Activated CD8-positive, alpha-beta memory T cell treated with anti-CD3 and anti-CD28 coated beads, Interleukin-2, amount 50 U/mL, for 4 hours (primary cell): ENCODE results near the gene DHDH.

Experiments used
- DNase-seq: peaks from one replicate; pipeline ENCODE4 v3.0.0-alpha.2; 2020

The DHDH gene

DNA sequence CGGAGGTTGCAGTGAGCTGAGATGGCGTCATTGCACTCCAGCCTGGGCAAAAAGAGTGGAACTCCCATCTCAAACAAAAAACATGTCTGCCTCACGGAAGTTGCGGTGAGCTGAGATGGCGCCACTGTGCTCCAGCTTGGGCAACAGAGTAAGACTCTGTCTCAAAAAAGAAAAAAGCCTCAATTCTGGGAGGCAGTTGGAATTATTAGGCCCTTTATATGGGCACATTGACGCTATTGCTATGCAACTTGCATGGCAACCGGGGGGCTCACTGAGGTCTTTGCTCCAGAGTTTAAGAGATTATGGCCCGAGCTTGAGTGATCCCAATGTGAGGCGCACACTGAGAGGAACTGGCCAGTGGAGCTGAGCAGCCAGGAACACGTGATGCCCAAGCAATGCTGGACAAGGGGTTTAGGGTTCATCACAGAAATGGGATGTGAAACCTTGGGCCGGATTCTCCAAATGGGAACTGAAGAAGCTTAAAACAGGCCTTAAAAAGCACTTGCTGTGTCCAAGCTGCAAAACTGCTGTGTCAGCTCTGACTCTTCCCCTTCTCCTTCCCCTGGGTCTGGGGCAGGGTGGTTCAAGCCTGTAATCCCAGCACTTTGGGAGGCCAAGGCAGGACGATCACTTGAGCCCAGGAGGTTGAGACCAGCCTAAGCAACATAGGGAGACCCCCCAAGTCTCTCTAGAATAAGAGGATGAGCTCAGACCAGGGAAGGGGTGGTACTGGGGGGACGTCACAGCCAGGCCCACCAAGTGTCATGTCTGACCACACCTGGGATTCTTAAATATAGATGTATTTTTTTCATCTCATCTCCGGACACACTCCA is 34.1 kb downstream of the DHDH start:
- DNase-seq: no peak

DNA sequence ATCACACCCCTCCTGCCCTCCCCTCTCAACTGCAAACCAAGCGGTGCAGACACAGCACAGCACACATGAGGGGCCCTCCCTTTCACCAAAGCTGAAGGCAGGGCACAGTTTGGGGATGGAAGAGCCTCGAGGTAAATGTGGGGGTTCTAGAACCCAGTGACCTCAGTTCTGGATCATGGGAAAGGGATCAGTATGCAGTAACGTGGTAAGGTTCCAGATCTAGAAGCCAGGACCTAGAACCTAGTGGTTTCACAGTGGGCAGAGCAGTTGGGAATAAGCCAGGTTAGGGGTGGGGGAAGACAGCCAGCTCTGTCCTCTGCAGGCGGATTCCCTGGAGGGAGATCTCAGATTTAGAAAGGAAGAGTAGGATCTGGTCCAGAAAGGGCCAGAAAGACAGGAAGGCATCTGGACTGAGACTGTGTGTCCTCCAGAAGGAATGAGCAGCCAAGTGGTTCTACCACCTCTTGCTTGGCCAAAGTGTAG is 34.7 kb downstream of the DHDH start:
- no peak for DNase-seq

DNA sequence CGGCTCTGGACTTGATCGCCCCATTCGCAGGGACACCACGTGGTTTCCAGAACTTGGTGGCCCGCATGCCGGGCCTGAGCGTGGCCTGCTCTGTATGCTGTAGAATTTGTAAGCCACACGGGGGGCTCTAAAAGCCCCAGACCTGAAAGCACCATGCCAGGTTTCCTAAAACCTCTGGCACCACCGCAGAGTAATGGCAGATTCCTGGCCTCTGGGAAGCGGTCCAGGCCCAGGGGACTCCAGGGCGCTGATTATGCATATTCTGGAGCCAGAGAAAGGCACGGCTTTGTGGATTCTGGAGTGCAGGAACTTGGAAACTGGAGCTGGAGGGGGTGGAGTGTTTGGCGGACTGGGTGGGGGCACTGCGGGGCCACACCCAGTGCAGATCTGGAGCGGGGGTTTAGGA is 35.3 kb downstream of the DHDH start:
- DNase-seq: no peak

DNA sequence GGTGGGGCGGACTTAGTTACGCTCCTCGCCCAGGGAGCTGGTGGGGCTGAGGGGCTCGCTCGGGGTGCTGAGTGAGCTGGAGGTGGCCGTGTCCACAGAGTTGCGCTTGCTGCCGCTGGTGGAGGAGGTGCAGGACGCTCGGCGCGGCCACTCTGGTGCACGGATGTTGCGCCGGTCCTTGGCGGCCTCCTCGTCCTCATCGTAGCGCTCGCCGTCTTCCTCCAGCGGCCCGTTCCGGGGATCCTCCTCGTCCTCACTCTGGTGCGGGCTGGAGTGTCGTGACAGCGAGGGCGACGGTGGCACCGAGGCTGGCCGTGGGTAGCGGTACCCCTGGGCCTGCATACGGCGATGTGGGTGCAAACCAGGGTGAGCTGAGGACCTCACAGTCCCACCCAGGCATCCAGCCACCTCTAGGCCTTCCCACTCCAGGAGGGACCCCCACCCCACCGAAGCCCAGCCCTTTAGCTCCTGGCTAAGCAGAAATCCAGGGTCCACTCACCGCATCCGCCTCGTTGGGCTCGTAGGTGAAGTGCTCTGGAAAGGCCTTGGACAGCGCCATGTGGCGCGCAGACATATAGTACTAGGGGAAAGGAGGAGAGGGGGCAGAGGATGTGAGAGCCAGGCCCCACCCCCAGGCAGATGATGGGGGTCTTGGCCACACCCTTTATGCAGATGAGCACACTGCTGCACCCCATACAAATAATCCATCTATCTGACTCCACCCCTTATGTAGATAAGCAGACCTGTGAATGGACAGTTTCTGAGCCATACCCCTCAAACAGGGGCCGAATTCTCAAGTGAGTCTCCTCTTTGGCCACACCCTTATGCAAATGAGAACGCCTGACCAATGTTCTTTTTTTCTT is 36.0 kb downstream of the DHDH start:
- DNase-seq: no peak

DNA sequence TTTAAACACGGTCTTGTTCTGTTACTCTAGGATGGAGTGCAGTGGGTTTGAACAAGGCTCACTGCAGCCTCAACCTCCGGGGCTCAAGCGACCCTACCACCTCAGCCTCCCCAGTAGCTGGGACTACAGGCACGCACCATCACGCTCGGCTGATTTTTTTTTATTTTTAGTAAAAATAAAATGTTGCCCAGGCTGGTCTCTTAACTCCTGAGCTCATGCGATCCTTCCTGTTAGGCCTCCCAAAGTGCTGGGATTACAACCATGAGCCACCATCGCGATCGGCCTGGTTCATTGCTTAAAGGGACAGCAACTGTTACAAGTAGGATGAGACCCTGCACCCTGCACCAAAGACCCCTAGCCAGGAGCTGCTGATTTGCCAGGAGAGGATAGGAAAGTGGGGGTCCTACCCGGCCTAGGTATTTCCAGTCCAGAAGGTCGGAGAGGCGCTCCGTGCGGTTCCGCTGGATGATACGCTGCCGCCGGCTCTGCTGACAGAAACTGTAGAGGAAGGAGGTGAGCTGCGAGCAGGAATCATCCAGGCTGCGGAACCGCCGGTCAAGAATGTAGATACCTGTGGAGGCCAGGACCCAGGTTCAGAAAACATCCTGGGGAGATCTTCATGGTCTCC is 36.8 kb downstream of the DHDH start:
- DNase-seq: no peak

DNA sequence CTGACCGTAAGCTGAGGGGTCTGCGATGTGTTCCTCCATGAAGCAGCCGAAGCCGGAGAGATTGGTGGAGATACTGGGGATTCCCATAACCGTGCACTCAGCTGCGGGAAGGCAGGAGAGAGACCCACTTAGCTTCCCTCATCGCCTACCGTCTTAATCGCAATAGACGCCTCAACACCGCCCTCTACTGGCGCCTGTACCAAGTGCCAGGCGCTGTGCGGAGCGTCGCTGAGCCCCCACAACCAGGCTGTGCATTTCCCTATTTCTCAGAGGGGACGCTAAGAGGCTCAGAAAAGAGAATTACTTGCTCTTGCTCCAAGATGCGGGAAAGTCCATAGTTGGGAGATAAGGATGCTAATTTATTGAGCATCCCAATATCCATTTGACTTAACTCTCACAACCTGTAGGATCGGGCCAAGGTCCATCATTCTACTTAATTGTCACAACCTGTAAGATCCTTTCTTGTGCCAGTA is 37.5 kb downstream of the DHDH start:
- DNase-seq: peak; percentile 88

DNA sequence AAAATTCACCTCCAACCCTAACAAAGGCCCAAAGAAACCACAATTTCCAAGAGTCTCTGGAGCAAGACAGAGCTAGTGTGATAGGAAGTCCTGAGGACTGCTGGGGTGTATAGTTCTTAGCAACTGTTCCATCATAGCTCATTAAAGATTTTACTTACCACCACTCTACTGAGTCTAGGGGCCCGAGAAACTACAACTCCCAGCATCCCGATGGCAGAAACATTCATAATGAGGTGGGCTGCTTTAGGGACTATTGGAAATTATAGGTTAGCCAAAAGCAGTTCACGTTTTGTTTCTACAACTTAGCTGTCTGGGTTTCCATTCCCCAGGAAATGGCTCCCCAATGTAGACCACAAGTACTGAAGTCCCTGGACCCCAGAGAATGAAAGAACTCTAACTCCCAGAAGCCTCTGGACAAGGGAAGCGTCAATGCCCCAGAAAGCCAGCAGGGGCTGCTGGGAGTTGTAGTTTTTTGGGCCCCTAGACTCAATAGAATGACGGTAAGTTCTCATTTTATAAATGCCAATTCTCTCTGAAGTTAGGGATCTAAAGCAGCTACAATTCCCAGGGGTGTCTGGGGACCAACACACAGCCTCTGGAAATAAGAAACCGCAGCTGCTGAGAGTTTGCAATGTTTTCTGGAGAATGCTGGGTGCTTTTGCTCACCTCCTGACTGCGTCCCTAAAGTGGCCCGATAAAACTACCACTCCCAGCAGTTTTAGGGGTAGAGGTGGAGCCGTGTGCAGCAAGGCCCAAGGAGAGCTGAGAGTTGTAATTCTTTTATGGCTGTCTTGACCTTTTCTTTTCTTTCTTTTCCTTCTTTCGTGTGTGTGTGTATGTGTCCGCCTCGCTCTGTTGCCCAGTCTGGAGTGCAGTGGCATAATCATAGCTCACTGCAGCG is 42.7 kb downstream of the DHDH start:
- DNase-seq: no peak

DNA sequence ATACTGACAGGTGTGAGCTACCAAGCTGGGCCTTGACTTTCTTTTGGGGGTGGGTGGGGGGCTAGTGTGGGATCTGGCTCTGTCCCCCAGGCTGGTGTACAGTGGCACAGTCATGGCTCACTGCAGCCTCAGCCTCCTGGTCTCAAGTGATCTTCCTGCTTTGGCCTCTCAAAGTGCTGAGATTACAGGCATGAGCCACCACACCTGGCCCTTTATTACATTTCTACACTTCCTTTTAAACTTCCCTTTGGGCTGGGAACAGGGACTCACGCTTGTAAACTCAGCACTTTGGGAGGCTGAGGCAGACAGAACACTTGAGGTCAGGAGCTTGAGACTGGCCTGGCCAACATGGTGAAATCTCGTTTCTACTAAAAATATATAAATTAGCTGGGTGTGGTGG is 43.6 kb downstream of the DHDH start:
- DNase-seq: no peak

DNA sequence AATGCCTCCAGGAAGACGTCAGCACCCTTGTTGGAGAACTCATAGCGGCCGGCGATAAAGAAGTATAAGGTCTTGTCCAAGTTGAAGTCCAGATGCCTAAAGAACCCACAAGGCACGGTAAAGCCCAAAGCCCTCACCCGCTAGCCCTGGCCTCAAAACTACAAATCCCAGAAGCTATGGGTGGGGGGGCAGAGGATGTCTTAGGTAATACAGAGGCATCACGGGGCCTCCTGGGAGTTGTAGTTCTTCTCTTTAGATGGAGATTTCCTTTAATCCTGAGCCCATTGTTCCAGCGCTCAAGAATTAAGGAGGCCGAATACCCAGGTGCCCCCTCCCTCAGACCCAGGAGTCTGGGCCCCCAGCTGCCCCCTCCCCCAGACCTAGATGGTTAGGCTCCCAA is 48.8 kb downstream of the DHDH start:
- DNase-seq: no peak

DNA sequence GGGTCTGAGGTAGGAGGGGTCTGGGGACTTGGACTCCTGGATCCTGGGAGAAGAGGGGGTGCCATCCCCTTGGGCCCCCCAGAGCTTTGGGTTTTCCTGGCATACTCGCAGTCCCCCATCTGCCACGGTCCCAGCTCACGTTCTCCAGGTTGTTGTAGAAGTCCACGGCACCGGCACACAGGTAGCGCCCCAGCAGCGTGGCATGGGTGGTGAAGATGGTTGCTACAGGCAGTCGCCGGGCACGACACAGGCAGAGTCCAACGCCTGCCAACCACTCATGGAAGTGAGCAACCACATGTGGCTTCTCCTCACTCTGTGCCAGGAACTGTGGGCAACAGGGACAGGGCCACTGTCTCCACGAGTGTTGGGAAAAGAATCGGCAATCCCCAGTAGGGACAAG is 52.2 kb downstream of the DHDH start:
- no peak for DNase-seq

DNA sequence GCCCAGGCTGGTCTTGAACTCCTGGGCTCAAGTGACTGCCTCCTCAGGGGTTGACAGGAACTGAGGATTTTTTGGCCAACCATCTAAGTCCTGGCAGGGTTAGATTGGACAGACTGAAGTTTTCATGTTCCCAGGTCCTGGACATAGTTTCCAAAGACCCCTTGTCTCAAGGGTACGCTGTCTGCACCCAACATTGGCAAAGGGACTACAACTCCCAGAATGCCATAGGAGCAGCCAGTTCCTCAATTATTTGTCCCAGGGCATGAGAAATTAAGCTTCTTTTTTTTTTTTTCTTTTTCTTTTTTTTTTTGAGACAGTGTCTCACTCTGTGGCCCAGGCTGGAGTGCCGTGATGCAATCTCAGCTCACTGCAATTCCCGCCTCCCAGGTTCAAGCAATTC is 52.7 kb downstream of the DHDH start:
- no peak for DNase-seq

DNA sequence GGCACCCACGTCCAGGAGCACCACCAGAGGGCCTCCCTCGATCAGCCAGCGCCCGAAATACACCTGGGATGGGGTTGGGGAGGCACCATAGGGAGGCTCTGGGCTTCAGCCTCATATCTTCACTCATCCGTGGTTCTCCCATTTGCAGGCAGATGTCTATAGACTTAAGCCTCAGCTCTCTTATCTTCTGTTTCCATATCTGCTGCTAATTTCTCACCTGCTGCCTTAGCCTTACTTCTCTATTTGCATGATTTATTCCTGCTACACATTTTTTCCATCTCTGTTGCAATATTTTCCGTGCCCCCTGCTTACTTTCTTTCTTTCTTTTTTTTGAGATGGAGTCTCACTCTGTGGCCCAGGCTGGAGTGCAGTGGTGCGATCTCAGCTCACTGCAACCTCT is 53.8 kb downstream of the DHDH start:
- DNase-seq: no peak

DNA sequence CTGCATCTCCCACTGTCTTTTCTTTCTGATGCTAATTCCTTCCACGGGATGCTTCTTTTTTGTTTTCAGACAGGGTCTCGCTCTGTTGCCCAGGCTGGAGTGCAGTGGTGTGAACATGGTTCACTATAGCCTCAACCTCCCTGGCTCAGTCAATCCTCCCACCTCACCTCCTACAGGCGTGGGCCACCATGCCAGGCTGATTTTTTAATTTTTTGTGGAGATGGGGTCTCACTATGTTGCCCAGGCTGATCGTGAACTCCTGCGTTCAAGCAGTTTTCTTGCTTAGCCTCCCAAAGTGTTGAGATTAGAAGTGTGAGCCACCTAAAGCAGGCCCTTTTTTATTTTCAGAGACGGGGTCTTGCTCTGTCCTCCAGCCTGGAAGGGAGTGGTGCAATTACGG is 54.8 kb downstream of the DHDH start:
- no peak for DNase-seq

DNA sequence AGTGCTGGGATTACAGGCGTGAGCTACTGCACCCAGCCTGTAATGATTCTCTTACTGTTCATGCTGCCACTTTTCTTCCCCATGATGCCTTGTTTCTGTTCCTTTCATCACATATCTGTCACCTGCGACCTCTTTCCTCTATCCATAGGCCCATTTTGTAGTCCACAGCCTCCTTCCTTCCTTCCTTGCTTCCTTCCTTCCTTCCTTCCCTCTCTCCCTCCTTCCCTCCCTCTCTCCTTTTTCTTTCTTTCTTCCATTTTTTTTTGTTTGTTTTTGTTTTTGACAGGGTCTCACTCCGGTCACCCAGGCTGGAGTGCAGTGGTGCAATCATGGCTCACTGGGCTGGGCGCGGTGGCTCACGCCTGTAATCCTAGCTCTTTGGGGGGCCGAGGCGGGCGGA is 55.4 kb downstream of the DHDH start:
- no peak for DNase-seq

DNA sequence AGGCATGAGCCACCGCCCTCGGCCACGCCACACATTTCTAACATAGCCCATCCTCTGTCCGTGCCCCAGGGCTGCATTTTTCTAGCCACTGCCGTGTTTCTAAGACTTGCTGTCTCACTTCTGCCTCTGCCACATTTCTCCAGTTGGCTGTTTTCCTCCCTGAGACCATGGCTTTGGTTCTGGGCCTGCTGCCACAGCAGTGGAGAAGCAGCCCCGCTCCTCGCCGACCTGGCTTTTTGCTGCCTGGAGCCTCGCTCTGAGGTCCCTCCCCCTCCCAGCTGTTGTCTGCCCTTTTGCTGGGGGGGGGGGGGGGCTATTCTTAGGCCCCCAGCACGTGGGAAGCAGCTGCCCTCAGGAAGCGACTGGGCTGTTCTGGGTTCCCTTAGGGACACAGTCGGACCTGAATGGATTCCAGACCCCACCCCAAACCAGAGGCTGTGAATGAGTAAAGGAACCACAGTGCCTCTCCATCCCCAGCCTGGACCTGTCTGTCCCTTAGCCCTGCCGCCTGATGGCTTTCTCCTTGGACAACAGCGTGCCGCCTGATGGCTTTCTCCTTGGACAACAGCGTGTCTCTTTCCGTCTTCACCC is 56.3 kb downstream of the DHDH start:
- no peak for DNase-seq

DNA sequence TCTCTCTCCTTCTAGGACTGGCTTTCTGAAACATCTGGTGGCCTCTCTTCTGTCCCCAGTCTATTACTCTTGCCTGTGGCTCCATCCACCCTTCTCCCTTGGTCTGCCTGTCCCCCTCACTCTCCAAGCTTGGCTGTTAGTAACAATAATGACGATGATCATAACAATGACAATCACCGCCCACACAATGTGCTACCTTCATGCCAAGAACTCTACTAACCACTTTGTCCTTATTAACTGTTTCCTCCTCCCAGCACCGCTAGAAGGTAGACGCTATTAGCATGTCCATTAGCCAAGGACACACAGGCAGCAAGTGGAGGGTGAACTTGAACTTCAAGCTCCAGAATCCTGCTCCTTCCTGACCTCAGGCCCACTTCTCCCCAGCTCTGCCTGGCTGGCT is 56.9 kb downstream of the DHDH start:
- DNase-seq: no peak

DNA sequence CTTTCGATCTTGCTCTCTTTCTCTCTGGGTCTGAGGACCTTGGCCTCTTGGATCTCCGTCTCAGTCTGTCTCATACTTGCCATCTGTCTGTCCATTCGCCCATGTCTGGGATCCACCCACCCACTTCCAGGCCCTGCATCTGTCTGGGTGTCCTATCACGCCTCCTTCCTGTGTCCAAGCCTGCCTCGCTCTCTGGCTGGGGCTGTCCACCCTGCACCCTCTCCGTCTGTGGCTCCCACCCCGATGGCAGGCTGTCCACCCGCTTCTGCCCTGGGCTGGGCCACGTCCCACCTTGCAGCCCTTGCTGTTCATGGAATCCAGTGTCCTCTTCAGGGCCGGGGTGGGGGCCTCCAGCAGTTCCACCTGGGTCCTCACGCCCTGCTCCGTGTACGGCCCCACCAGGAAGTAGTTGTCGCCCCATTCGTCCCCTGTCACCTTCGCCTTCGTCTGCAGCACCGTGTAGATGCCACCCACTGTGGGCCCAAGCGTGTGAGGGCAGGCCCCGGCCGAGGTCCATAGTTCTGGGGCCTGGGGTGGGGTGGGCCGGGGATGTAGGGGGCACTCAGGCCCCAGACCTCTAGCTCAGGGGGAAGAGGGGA is 57.6 kb downstream of the DHDH start:
- no peak for DNase-seq

DNA sequence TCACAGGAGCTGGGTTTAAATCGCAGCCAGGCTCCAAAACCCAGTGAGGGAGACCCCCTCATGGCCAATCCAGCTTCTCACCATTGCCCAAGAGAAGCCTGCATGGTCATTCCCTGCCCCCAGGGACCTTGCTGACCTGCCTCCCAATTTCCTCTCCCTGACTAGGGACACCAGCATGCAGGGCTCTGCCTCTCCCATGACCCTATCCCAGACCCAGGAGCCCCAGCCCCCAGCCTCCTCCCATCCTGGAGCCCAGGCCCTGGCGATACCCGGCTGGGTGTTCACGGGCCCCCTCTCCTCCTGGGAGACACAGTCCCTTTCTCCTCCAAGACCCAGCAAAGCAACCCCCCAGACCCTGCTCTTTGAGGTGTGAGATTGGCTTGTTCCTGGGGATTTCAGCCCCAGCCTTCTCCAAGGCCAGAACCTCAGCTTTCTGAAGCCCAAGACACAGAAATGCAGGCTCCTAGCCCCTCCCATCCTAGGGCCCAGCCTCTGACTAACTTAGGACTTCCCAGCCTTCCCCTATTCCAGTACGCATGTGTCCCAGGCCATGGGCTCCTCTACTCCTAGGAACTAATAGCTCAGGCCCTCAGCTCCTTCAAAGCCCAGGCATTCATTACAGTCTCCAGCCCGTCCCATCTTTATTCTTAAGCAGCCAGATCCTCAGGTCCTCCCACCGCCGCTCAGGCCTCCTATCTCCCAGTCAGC is 58.5 kb downstream of the DHDH start:
- DNase-seq: no peak

DNA sequence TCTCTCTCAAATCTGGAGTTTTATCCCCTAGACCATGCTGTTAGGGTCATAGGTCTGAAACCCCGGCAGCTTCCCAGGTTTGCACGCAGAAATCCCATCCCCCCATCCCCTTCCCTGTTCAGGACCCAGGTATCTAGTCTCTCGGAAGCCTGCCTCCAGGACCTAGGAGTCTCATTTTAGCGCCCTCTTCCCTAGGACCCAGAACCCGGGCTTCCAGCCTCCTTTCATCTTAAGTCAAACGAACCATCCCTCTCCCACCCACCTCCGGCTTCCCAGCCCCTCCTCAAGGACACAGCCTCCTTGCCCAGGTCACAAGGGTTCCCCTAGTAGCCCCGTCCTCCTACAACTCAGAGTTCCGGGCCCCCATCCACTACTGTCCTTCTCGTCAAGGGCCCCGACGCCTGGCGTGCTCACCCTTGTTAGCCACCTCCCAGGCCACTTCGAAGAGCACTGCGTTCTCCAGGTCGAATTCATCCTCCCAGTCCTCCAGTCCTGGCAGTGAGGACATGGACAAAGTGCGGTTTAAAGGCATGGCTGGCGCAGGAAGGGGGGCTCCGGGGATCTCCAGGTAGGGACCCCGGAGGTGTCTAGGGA is 59.2 kb downstream of the DHDH start:
- no peak for DNase-seq
